ENCODE measurements around the gene AHRR.

DNA sequence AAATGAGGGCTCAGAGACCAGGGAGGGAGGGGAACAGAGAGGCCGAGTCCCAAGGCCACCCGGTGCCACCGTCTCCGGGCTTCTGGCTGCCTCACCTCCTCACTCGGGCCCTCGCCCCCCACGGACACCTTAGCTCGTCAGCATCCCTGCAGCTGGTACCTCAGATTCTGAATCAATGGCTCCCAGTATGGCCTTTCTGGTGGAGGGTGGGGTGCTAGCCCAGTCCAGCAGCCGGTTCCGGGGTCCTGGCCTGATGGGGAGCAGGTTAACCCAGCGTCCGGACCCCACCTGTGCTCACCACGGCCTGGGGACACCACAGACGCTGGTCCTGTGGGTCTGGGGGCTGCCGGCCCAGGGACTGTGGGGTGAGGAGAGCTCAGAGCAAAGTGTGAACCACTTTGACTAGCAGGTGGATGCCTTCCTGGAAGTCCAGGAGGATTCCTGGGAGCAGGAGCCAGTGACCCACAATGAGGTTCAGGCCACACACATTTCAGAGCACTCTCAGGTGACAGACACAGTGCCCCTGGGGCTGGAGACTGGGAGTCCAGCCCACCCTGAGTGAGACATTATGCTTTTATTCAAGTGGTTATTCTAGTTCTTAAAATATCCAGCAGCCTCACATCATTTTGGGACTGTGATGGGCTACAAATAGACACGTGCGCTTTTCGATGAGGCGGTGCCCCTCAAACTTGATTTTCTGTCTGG, 53.3 kb downstream of the AHRR start:
- TF ChIP-seq, protein P1, sequence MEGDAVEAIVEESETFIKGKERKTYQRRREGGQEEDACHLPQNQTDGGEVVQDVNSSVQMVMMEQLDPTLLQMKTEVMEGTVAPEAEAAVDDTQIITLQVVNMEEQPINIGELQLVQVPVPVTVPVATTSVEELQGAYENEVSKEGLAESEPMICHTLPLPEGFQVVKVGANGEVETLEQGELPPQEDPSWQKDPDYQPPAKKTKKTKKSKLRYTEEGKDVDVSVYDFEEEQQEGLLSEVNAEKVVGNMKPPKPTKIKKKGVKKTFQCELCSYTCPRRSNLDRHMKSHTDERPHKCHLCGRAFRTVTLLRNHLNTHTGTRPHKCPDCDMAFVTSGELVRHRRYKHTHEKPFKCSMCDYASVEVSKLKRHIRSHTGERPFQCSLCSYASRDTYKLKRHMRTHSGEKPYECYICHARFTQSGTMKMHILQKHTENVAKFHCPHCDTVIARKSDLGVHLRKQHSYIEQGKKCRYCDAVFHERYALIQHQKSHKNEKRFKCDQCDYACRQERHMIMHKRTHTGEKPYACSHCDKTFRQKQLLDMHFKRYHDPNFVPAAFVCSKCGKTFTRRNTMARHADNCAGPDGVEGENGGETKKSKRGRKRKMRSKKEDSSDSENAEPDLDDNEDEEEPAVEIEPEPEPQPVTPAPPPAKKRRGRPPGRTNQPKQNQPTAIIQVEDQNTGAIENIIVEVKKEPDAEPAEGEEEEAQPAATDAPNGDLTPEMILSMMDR (IDR thresholded peaks at IDR 0.05): no peak
- no peak for TF ChIP-seq POLR2A (IDR thresholded peaks at IDR 0.05)
